Epithelial cell of esophagus (primary cell): Measurements from ENCODE around the gene ITGB2.

Experiments used
- DNase-seq: peaks from one replicate; pipeline ENCODE4 v3.0.0; 2010; ENCODE audit warnings: low read depth
- H3K4me3 ChIP-seq: 2 replicates; pipeline ENCODE4 v1.5.1; 2011; ENCODE audit warnings: mild to moderate bottlenecking, low read length, control low read depth
- TF ChIP-seq, protein P1 (sequence below): IDR thresholded peaks from 2 replicates; pipeline ENCODE4 v1.5.1; 2011; ENCODE audit warnings: low read depth, mild to moderate bottlenecking, low read length, control low read depth, inconsistent platforms; ENCODE audit not compliant: insufficient read depth; ENCODE audit errors: missing control alignments

Gene ITGB2

DNA sequence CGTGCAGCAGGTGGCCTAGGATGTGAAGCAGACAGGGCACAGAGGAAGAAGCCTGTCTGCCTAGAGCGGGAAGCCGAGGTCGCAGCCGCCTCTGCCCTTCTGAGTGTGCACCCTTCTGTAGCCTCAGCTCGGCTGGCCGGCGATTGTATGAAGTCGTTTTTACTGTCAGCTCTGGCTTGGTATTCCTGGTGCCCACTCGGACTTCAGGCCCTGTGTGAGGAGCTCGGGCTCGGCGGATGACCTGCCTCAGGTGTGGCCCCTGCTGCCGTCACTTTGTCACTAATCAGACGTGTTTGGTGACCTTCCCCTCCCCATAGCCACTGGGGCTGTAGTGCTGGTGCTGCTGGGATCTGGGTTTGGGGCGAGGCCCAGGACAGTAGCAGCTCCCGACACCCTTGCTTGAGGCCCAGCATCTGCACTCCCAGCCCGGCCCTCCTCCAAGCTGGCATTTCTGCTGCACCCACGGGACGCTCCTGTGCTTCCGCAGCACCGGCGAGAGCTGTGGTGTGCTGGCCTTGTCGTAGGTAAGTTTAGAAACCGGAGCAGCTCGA lies 37.3 kb upstream of the ITGB2 start:
- no peak overlapping the region for H3K4me3 ChIP-seq
- DNase-seq = no peak
- TF ChIP-seq, protein P1, sequence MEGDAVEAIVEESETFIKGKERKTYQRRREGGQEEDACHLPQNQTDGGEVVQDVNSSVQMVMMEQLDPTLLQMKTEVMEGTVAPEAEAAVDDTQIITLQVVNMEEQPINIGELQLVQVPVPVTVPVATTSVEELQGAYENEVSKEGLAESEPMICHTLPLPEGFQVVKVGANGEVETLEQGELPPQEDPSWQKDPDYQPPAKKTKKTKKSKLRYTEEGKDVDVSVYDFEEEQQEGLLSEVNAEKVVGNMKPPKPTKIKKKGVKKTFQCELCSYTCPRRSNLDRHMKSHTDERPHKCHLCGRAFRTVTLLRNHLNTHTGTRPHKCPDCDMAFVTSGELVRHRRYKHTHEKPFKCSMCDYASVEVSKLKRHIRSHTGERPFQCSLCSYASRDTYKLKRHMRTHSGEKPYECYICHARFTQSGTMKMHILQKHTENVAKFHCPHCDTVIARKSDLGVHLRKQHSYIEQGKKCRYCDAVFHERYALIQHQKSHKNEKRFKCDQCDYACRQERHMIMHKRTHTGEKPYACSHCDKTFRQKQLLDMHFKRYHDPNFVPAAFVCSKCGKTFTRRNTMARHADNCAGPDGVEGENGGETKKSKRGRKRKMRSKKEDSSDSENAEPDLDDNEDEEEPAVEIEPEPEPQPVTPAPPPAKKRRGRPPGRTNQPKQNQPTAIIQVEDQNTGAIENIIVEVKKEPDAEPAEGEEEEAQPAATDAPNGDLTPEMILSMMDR = no peak

DNA sequence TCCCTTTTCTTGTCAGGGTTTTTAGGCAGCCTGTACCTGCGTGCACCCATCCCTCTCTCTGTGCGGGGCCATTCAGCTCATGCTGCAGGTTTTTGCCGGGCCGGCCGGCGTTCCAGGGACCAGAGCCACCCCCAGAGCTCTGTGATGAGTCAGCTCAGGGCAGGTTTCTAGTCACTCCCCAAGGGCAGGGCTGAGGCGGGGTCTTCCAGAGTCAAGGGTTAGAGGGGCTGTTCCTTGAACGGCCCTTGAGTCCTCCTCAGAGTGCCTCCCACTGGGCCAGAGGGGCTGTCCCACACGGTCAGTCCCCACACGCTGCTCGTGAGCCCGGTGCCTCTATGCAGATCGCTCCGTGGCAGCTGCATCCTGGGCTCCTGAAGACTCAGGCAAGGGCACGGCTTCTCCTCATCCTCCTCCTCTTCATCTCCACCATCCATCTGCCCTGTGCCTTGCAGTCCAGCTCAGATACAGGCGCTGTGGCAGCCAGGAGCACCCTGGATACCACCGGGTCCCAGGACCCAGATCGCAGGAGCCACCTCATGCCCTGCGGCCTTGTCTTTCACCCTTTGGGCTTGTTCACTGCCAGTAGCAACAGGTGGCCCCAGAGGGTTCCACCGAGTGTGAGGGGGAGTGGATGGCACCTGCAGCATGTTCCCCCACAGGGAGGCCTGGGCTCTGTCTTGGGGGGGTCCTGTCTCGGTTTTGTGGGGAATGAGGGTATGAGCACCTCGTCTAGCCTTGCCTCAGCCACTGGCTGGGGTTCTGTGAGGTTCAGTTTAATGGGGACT lies 36.5 kb upstream of the ITGB2 start:
- TF ChIP-seq, protein P1 = no peak
- no peak overlapping the region for H3K4me3 ChIP-seq
- DNase-seq = no peak

DNA sequence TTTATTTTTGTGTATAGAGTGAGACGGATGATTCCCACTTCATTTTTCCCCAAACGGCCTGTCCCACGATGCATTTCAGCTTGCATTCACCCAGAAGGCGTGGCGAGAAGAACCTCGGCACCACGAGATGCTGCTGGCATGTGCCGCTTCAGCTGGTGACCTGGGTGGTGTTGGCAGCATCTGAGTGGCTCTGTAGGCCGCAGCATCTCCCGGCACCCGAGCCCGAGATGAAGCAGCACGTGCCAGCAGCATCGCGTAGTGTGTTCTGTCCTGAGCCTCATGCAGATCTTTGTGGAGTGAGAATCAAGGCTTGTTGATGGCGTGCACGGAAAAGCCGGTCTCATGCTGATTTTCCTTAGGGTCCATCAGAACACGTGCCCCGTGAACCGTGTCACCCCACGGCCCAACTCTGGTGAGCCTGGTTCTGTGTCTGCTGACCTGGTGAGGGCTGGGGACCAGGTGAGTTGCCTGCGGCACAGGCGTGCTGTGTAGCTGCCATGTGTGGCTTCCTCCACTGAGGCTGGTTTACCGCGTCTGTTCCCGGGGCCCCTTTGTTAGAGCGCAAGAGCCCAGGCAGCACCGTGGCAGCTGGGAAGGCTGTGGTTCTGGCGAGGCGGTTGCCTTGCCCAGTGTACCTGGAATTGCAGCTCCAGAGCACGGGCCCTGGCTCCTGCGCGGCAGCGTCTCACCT lies 35.8 kb upstream of the ITGB2 start:
- TF ChIP-seq, protein P1 = no peak
- DNase-seq = no peak
- no peak overlapping the region for H3K4me3 ChIP-seq

DNA sequence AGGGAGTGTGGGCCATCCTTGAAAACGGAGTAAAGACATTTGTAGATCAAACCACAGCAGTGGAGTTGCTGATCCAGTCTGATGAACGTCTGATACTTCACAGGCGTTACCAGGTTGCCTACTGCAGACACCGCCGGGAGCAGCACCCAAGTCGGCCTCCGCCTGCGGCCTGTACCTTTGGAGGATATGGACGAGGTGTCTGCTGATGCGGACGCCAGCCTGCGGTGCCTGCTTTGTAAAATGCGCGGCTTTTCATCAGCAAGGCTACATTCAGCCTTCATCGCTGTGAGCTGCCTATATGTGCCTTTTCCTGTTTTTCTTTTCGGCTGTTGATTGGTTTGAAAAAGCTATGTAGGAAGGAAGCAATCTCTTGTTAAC lies 35.1 kb upstream of the ITGB2 start:
- TF ChIP-seq, protein P1 = no peak
- no peak for DNase-seq
- H3K4me3 ChIP-seq = no peak overlapping the region

DNA sequence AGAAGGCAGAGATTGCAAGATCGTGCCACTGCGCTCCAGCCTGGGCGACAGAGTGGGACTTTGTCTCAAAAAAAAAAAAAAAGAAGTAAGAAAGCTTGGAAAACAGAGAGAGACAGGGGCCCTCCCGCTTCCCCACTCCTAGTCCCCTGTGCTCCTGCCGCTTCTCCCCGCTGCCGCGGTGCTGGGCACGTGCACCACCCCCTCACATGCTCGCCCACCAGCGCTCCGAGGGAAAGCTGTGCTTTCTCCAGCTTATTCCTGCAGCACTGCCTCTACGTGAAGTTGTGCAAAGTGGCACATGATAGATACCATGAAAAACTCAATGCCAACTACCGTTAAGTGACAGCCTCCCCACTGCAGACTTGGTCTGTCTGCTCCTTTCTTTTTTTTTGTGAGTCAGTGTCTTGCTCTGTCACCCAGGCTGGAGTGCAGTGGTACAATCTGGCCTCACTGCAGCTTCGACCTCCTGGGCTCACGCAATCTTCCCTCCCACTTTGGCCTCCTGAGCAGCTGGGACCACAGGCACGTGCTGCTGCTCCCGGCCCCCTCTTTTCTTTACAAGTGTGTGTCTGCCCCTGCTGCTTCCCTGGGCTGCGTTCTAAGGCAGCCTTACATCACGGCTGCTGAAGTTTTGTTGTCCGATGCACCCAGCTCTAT lies 34.6 kb upstream of the ITGB2 start:
- TF ChIP-seq, protein P1 = no peak
- no peak for DNase-seq
- no peak overlapping the region for H3K4me3 ChIP-seq

DNA sequence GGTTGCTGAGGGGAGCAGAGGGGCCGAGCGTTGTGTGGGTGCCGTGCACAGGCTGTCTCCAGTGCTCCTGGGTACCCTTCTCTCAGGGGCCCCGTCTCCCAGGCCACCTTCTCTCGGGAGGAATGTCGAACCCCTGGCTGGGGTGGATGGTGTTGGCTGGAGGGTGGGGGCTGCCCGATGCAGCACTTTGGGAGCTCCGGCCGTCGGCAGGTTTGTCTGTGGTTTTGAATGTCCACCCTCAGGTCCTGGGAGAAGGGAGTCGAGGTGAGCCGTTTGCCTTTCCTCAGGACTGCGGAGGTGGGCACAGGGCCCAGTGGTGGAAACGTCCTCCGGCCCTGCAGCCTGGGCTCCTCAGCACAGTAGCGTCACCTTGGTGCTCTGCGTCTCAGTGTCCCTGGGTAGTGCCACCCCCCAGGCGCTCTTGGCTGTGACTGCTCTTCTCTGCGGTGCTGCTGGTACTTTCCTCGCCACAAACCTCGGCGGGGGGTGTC lies 33.6 kb upstream of the ITGB2 start:
- no peak overlapping the region for H3K4me3 ChIP-seq
- TF ChIP-seq, protein P1 = no peak
- DNase-seq = no peak
